Transverse colon (tissue), 4 donors: Measurements from ENCODE around the gene SORD.

Experiments
- CTCF ChIP-seq, 5 experiments: fragments of 200-600 bp in 3 of 5; fragments of 450-650 bp in 2 of 5; sonication (generic) in 3 of 5; IDR thresholded peaks; 1 replicate in 2 of 5; 2 replicates in 3 of 5; pipeline ENCODE4 v1.5.1; 2016 to 2017; ENCODE audit warnings: antibody characterized with exemption in 5 of 5, inconsistent platforms in 3 of 5, mild to moderate bottlenecking in 2 of 5, moderate library complexity in 1 of 5
- EP300 ChIP-seq: sonication (generic); formaldehyde crosslinking; IDR thresholded peaks from one replicate; pipeline ENCODE4 v1.6.1; 2017; ENCODE audit warnings: antibody characterized with exemption, low read depth
- POLR2A ChIP-seq: fragments of 450-650 bp; IDR thresholded peaks from one replicate; pipeline ENCODE4 v1.6.1; 2016; ENCODE audit warnings: antibody characterized with exemption, mild to moderate bottlenecking, moderate library complexity
- POLR2AphosphoS5 ChIP-seq, 3 donors: sonication (generic); formaldehyde crosslinking; IDR thresholded peaks; one replicate each; pipeline ENCODE4 v1.6.1; 2016; ENCODE audit warnings: antibody characterized with exemption in 3 of 3

- TF ChIP-seq CTCF (IDR thresholded peaks at IDR 0.05) (no peak), POLR2AphosphoS5 (IDR thresholded peaks at IDR 0.05) (no peak), POLR2A (no peak), EP300 (no peak)
These were observed 76.7 kb downstream of the SORD start for GRCh38 chr15:45099549-45100165.
